CD4-positive, alpha-beta T cell treated with Interleukin-15 for 4 hours (primary cell): ENCODE data around the gene COL5A1.
"Not testable (repeated sequence)": the region's sequence is repeated elsewhere in the genome, so short reads cannot be mapped to it uniquely, and the experiment has no call there.

Experiments
- DNase-seq: peaks from one replicate; pipeline ENCODE4 v3.0.0-alpha.2; 2020; ENCODE audit warnings: low spot score

COL5A1 gene

DNA sequence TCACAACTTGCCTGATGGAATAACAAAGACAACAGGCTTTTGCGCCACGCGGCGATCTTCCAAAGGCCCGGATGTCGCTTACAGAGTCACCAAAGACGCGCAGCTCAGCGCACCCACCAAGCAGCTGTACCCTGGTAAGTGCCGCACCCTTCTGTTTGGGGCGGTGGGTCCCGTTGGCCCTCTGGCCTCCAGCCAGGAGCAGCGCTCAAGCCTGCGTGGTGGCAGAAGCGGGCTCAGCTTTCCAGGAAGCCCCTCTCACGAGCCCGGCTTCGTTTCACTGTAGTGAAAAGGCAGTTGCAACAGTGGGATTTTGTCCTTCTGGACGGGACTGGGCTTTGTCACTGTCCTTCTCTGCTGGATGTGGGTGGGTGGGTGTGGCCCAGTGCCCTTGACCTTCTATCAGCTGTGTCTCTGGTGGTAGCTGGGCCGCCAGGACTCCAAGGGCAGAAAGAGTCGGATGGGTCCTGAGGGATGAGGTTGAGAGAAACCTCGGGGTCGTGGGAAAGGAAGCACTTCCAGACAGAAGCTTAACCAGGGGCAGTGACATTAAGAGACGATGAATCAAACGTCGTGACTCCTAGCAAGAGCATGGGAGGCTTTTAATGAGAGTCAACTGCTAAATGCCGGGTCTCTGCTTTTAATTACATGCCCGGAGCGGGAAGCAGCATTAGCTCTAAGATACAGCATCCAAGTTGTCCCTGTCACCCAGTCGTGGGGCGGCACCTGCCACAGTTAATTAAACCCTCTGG is 49.5 kb downstream of the COL5A1 start:
- DNase-seq, result no peak

DNA sequence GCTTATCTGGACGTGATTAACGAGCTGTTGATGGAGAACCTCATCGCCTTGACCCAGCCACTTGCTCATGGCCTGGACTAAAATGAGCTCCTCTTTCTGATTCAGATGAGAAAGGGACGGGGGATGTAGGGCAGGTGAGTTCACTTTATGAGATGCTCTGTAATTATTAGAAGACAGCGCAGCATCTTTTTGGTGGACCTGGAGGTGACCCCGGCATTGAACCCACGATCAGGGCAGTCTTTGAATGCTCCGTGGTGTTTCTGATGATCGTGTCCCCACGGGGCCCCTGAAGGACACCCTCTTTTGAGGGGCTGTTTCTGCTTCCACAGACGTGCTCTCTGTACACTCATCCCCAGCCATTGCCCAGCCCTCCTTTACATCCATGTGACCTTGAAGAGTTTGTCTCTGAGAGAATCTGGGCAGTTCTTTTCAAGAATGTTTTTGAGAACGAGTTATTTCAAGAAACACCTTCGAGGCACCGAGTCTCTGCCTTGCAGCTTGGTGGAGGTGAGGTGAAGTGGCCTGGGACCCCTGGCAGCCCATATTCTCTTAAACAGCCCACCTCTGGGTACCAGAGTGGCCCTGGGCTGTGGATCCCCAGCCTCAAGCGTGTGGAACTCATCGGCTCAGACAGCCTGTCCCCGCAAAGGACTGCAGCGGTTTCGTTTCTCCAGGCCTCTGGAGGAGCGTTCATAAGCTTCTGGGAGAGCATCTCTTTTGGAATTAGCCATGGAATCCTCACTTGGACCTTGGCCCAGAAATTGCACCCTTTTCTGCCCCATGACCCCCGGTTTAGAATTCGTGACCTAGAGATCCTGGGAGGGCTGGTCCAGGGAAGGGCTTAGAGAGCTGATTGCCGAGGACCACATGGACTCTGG is 50.3 kb downstream of the COL5A1 start:
- DNase-seq, result no peak

DNA sequence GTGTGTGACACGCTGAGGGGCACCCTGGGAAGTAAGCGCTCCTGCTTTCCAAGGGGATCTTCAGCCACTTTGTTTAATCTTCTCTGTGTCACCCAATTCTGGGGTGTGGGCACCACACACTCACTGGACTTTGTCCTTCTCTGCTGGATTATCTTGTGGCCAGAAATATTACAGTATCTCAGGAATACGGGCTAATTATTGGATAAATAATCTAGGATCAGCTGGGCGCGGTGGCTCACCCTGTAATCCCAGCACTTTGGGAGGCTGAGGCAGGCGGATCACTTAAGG is 50.9 kb downstream of the COL5A1 start:
- DNase-seq, result no peak

DNA sequence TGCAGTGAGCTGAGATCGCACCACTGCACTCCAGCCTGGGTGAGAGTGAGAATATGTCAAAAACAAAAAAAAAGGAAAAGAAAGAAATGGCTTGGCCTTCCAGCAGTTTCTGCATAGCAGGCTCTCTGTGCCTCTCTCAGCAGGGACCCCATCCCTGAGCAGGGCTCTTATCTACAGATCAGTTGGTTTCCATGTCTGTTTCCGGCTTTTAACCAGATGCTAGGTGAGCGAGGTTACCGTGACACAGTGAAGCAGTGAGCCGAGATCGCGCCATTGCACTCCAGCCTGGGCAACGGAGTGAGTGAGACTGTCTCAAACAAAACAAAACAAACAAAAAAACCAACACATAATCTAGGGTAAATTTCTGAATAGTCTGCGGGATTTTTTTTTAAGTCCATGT is 51.4 kb downstream of the COL5A1 start:
- no peak for DNase-seq

DNA sequence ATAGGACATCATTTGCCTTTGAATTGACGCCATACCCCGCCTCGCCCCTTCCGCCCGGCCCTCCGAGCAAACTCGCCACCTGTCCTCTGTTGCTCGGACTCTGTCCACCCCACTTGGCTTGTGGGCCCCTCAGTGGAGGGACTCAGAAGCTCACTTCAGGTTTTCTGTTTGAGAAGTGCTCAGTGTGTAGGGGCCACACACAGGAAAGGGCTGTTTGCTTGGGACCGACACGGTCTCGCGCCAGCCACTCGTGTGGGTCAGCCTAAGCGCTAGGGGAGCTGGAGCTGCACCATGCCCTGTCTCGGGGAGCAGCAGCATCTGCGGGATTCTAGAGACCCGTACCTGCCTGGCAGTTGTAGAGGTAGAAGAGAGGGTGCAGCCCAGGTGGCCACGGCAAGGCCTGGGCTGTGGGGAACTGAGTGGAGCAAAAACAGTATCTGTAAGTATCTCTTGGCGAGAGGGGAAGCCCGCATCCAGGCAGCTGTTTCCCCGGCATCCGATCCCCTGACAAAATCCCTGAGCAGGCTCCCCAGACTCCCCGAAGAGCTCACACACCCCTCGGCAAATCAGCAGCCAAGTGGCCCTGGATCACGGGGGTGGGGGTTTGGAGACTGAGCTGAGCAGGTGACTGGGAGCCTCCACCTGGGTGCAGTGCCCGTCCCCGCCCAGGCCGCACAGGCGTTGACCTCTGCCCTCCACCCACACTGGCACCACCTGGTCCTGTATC is 52.2 kb downstream of the COL5A1 start:
- no peak for DNase-seq

DNA sequence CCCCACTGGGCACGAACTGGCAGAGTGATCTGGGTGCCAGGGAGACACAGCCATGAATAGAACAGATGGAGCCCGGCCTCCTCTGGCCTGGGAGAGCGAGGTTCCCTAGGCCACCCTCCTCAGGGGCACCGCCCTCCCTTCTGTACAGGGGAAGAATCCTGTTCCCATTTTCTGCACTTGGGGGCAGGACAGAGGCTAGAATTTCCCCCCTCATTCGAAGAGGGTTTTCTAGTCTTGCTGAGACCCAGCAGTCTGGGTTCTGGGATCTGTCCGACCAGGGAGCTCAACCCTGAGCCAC is 52.7 kb downstream of the COL5A1 start:
- DNase-seq, result no peak

DNA sequence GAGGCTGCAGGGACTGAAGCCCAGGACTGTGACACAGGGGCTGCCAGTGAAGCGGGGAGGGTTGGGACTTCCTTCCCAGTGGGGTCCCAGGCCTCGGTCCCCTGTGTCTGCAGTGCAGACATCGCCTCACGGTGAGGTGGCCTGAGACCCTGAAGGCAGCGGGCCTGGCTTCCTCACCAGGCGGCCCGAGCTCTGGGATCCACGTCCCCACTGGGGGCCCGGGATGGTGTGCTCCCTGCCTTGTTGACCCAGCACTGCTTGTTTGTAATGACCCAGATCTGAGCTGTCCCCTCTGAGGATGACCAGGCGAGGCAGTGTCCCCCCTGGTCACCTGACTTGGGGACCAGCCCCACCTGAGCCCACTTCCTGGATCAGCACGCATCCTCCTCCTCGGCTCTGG is 53.1 kb downstream of the COL5A1 start:
- no peak for DNase-seq

DNA sequence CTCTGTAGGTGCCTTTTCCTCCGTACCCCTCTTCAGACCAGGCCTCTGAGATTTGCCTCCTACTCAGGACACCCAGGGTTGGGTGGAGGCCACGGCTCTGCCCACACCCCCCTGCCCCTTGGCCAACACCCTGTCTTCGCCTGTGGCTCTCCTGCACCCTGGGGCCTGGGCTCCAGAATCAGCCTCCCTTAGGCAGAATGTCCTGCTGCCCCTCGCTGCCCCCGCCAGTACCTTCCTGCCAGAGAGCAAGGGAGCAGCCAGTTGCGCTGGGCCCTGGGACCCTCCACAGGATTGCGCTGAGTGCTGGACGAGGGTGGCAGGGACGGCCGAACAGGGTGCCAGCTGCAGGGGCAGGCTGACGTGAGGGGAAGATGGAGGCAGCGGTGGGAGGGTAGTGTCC is 53.5 kb downstream of the COL5A1 start:
- no peak for DNase-seq

DNA sequence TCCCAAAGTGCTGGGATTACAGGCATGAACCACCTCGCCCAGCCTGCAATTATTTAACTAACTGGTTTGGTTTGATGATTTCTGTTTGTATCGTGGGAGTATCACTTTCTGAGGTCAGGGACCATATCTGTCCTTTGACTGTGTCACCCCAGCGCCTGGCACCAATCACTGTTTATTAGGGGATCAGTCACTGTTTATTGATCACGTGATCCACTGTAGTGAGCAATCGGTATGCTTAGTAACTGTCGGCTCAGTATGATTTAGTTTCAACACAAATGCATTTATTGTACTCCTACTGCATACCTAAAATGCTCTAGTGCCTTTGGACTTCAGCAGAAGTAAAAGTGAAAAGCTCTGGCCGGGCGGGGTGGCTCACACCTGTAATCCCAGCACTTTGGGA is 54.8 kb downstream of the COL5A1 start:
- no peak for DNase-seq

DNA sequence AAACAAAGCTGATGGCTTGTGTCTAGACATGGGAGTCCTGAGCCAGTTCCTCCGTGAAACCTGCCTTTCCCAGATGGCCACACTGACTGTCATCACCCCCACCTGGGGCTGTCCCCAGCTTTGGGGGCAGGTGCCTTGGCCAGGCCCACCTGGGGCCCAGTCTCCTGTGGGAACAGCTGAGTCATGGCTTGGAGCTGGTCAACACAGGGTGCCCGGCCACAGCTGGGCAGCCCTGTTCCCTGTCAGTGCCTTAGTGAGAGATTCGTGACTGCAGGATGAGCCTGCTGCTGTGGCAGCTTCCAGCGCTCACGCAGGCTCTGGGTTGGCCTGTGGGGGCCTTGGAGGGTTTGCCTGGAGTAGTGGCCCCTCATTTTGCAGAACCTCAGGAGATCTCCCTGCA is 56.5 kb downstream of the COL5A1 start:
- no peak for DNase-seq

DNA sequence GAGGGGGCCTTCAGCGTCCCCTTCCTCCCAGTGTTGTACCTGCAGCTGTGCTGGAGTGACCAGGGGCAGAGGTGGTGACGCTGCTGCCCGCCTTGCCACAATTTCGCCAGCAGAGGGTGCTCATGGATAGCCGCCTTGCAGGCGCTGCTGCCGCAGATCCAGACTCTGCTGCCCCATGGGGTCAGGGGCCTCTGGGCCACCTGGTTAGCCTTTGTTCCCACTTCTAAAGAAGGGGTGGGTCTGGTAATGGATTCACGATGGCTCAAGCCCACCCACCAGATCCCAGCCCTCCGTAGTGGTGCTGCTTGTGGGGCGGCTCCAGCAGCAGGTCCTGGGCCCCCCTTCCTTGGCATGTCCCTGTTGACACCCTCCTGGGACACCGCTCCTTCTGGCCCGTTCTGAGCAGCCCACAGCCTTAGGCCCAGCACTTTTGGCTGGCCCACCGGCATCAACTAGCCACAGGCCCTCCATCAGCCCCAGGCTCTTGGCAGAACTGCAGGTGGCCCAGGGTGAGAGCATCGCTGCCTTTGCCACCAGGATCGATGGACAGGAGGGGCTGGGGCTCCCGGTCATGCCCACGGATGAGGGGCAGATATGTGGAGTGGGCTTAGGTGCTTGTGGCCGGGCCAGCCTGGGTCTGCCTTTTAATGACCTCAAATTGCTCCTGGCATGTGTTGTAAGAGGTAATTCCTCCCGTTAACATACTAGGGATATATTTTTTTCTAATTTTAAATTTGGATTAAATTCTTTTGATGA is 57.2 kb downstream of the COL5A1 start:
- DNase-seq, result peak; percentile 11

DNA sequence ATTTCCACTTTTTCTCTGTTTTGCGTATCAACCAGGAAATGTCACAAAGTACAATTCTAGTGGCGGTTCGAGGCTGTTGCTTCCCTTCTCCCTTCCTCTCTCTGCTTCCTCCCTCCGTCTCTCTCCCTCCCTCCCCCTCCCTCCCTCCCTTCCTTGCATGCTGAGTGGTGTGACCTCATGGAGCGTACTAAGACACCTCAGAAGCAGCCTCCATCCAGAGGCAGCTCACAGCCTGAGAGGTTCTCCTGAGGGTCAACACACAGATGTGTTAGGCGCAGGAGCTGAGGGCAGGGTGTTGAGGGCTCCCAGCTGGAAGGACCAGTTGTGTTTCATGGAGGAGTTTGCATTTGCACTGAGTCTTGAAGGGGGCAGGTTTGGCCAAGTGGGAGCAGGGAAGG is 57.7 kb downstream of the COL5A1 start:
- DNase-seq, result no peak

DNA sequence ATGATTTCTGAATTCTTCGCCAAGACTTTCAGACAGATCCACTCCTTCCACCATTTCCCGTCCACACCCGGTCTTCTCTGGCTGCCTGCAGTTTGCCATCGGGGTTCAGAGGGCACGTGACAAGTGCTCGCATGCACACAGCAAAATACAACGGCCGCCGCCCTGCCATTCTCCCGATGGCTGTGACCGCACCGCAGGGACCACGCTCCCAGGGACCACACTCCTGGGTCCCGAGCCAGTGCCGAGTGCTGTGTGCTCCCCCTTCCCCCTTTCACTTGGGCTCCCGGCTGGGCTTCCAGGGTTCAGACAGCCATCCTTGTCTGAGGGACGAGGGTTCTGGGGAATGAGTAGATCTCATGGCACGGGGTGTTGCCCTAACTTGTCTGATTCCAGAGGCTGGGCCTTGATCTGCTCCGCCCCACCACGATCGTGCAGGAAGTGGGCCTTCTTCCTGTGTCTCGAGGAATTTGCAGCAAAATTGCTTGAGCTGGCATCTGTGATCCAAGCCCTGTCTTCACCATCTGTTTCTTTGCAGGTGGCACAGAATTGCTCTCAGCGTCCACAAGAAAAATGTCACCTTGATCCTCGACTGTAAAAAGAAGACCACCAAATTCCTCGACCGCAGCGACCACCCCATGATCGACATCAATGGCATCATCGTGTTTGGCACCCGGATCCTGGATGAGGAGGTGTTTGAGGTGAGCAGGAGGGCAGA is 59.2 kb downstream of the COL5A1 start:
- no peak for DNase-seq

DNA sequence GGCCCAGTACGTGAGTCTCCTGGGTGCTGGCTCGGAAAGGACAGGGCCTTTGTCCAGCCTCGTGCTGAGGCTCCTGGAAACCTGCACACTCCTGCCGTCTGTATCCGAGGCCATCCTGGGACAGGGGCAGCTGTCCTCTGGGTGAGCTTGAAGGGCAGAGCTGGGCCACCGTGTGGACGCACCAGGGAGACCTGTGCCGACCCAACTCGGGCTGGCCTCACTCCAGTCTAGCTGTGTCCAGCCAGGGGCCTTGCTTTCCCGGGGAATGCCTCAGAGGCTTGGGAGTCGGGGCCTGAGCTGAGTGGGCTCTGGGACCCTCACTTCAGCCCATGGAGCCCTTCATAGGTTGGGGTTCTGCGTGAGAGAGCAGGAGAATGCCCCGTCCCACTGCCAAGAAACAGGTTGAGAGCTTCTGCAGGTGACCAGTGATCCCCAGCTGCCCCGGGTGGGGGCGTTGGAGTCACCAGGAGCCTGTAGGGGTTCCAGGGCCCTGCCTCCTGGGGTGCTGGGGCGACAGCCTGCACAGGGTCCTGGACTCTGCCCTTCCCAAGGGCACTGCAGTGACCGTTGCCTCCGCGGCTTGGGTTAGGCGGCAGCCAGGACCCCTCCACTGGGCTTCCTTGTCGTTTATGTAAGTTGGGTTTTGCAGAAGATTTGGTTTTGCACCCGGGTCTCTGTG is 60.1 kb downstream of the COL5A1 start:
- no peak for DNase-seq

DNA sequence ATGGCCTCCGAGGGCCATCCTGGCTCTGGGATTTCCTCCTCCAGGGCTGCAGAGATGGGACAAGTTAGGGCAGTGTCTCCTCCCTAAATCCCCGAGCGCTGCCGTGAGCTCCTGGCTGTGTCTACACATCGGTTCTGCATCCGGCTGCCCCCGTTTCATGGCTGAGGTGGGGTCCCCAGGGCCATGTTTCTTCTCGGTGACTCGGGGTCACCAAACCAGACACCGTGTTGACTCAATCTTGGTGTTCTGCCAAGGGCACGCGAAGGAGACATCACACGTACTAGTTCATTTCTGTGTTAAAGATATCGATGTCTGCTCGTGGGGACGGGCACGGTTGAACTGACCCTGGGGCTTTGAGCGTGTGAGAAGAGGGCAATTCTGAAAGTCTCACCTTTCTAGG is 60.7 kb downstream of the COL5A1 start:
- DNase-seq, result no peak

DNA sequence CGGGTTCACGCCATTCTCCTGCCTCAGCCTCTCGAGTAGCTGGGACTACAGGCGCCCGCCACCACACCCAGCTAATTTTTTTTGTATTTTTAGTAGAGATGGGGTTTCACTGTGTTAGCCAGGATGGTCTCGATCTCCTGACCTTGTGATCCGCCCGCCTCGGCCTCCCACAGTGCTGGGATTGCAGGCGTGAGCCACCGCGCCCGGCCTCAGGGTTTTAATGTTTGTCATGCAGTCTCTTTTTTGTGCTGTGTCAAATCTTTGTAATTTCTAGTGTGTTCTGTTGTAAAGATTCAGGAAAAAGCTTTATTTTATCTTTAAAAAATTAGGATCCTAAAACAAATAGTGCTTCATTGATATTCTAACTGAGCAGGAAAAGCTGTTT is 62.1 kb downstream of the COL5A1 start:
- not testable (repeated sequence) for DNase-seq

DNA sequence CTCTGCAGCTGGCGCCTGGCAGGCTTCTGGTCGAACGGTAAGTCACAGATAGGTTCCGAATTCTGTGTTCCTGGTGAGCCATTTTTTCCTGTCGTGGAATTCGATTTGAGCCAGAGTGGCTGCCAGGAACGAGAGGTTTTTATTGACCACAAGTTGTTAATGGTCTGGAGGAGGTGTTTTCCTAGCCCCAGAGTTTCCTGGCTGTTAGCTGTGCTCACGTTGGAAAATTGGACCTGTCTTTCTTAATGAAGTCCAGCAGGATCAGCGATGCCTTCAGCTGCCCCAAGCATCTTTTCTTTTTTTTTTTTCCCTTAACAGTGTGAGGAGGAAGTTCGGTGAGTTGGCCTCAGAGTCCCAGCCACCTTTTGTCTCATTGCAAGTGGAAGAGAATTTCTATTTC is 62.9 kb downstream of the COL5A1 start:
- no peak for DNase-seq

DNA sequence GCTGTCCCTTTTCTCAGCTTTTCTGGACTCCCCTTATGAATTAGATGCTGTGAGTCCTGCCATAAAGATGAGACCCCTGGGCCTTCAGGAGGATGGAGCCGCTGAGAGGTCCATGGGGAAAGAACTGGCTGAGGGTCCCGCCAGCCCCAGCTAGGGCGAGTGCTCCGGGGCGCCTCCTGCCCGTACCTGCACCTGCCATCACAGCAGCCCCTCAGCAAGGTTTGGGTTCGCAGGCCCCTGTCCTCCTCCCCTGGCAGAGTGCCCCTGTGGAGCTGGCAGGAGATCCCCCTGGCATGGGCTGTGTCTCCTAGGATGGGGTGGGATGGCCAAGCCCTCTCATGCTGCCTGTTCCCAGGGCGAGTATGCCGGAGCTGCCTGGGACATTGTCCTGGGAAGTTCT is 64.2 kb downstream of the COL5A1 start:
- no peak for DNase-seq

DNA sequence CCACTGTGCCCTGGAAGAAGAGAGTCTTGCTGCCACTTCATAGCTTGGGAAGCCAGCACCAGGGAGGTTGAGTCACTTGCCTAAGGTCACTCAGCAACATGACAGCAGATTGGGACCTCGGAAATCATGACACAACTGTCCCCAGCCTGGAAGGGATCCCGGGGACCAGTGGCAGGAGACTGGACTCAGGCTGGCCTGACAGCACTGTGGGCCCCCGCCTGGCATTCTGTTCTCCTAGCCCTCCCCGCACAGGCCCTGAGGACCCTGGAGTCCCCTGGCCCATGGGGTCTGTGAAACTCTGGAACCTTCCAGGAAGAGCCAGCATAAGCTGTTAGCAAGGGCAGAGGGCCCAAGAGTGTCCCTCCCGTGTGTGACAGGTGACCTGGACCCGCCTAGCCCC is 64.9 kb downstream of the COL5A1 start:
- DNase-seq, result no peak

DNA sequence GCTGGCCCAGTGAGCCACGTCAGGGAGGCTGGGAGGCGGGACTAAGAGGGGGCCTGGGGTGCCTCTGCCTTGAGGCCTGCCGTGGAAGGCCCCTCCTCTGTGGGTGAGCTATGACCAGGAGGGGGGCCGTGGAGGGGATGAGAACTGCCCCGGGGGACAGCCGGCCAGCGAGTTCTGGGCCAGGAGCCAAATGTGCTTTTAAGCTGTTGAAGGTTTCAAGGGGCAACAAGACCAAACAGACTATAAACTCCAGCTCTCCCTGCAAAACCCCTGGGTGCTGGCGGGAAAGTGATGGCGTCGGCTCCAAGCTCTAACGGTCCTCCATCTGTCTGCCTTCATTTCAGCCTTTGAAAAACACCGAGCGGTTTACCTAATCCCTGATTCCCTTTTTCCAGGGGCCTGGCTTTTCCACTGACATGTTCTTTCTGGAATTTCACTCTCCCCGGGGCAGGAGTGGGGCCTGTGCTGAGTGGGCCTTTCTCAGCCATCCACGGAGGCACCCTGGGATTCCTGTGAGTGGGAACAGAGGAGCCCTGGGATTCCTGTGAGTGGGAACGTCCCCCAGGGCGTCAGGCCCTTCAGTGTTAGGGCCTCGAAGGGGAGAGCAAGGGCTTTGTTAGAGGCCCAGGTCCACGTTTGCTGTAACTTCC is 65.6 kb downstream of the COL5A1 start:
- no peak for DNase-seq
